Iris pigment epithelial cell (primary cell): ENCODE measurements around the gene KRT6B.
"Not testable (repeated sequence)": the region's sequence is repeated elsewhere in the genome, so short reads cannot be mapped to it uniquely, and the experiment has no call there.

ENCODE experiments used
- DNase-seq: peaks from one replicate; pipeline ENCODE4 v3.0.0-alpha.2; 2011; ENCODE audit warnings: low read depth

KRT6B gene

GRCh38 chr12:52469853-52470252 lies 17.9 kb upstream of the KRT6B start:
- no peak for DNase-seq

GRCh38 chr12:52464897-52465296 lies 13.0 kb upstream of the KRT6B start:
- no peak for DNase-seq

- no peak for DNase-seq
These were observed 9.7 kb upstream of the KRT6B start for GRCh38 chr12:52461693-52462092.

- no peak for DNase-seq
These were observed 6.9 kb upstream of the KRT6B start for GRCh38 chr12:52458861-52459260.

GRCh38 chr12:52455821-52456220 lies 3.9 kb upstream of the KRT6B start:
- peak; percentile 50 for DNase-seq

GRCh38 chr12:52454411-52455201 lies 2.7 kb upstream of the KRT6B start:
- DNase-seq = no peak

- DNase-seq = no peak
These were observed 3.7 kb downstream of the KRT6B start for GRCh38 chr12:52448228-52448627.

GRCh38 chr12:52447196-52447595 lies 4.8 kb downstream of the KRT6B start:
- not testable (repeated sequence) for DNase-seq

- DNase-seq = no peak
These were observed 5.4 kb downstream of the KRT6B start for GRCh38 chr12:52446367-52447045.

- DNase-seq = no peak
These were observed 6.1 kb downstream of the KRT6B start for GRCh38 chr12:52445876-52446275.

GRCh38 chr12:52444647-52445595 lies 7.0 kb downstream of the KRT6B start:
- no peak for DNase-seq

GRCh38 chr12:52443966-52444365 lies 8.0 kb downstream of the KRT6B start:
- no peak for DNase-seq

- peak; percentile 14 for DNase-seq
These were observed 9.3 kb downstream of the KRT6B start for GRCh38 chr12:52442600-52443061.

GRCh38 chr12:52441320-52441911 lies 10.5 kb downstream of the KRT6B start:
- no peak for DNase-seq

GRCh38 chr12:52440821-52441319 lies 11.1 kb downstream of the KRT6B start:
- DNase-seq = peak; percentile 7

- no peak for DNase-seq
These were observed 12.1 kb downstream of the KRT6B start for GRCh38 chr12:52439845-52440244.

- no peak for DNase-seq
These were observed 12.5 kb downstream of the KRT6B start for GRCh38 chr12:52439420-52439819.

GRCh38 chr12:52438305-52439301 lies 13.3 kb downstream of the KRT6B start:
- no peak for DNase-seq

- no peak for DNase-seq
These were observed 14.4 kb downstream of the KRT6B start for GRCh38 chr12:52437508-52437907.

GRCh38 chr12:52436828-52437474 lies 15.0 kb downstream of the KRT6B start:
- no peak for DNase-seq
